ENCODE data around the gene SHROOM2. TPM values are rescaled to one million over a fixed set of nuclear protein-coding genes. Genes with fewer than 3 reads are reported as not detected.
"Not testable (repeated sequence)": the region's sequence is repeated elsewhere in the genome, so short reads cannot be mapped to it uniquely, and the experiment has no call there.

Gene SHROOM2
- total and polyA plus RNA-seq, 2 donors (not counting 1 experiment from before 2014, with no cell fraction given) = under 0.01 to 6.3 TPM

DNA sequence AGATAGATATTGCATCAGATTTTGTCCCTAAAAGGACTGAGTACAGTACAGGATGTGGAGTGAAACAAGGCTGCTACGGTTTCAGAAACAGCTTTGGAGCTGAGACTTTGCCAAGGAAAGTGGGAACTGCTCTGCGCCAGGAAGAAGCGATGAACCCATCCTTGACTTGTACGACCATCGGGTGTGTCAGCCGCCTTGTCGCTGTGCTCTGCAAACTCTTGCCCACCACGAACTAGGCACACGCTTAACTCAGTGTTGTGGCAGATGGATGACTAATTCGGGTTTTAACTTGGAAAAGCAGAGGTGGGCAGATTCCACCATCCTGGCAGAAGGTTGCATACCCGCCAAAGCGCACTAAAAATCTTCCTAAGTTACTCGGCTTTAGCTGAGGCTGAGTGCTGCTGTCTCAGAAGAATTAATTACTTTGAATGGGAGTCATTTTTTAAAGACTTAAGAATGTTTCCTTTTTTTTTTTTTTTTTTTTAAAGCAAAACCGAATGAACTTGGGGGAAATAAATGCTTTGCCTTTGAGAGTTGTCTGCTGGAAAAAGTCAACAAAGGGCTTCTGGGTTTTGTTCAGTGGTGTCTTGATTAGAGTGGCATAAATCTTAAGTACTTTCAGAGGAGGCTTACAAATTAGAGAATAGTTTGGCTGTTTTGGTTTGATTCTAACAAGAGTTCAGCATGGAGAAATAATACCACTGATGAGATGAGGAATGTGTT is 69.5 kb downstream of the SHROOM2 start:
- H4K20me1 ChIP-seq (ENCODE audit: control insufficient read depth, extremely low read depth, insufficient read depth, low read length) = no peaks in the 10 kb centered on the region
- H3K4me3 ChIP-seq (replicated peaks in 1 of 4; ENCODE audit: control extremely low read depth in 1 of 4, insufficient read depth in 1 of 4, low read depth in 3 of 4, low read length in 4 of 4) = peak overlapping the region in 1 of 4 experiments; percentile 17
- no peaks in the 10 kb centered on the region for H3K79me2 ChIP-seq (ENCODE audit: control insufficient read depth, insufficient read depth, low read length)
- no peak overlapping the region for H3K27ac ChIP-seq (ENCODE audit: insufficient read depth, low read length)
- TF ChIP-seq, protein P1, sequence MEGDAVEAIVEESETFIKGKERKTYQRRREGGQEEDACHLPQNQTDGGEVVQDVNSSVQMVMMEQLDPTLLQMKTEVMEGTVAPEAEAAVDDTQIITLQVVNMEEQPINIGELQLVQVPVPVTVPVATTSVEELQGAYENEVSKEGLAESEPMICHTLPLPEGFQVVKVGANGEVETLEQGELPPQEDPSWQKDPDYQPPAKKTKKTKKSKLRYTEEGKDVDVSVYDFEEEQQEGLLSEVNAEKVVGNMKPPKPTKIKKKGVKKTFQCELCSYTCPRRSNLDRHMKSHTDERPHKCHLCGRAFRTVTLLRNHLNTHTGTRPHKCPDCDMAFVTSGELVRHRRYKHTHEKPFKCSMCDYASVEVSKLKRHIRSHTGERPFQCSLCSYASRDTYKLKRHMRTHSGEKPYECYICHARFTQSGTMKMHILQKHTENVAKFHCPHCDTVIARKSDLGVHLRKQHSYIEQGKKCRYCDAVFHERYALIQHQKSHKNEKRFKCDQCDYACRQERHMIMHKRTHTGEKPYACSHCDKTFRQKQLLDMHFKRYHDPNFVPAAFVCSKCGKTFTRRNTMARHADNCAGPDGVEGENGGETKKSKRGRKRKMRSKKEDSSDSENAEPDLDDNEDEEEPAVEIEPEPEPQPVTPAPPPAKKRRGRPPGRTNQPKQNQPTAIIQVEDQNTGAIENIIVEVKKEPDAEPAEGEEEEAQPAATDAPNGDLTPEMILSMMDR (conservative IDR thresholded peaks at IDR 0.05 in 1 of 2, IDR thresholded peaks at IDR 0.05 in 1 of 2; ENCODE audit: low read depth in 1 of 2, low read length in 2 of 2) = no peak
- TF ChIP-seq EZH2 (IDR thresholded peaks at IDR 0.05; ENCODE audit: low read length, missing control alignments) = no peak
- H3K36me3 ChIP-seq (ENCODE audit: control insufficient read depth, insufficient read depth, low read length) = no peaks in the 10 kb centered on the region
- no peak overlapping the region for H3K9ac ChIP-seq (ENCODE audit: insufficient read depth, low read length)
- H2AFZ ChIP-seq (ENCODE audit: low read length) = peak overlapping the region; percentile 26
- no peaks in the 10 kb centered on the region for H3K9me3 ChIP-seq (ENCODE audit: control insufficient read depth, insufficient read depth, low read depth, low read length)
- DNase-seq (ENCODE audit: low read depth in 2 of 2) = peak in 1 of 2 donors; percentile 45
- no peak overlapping the region for H3K4me2 ChIP-seq (ENCODE audit: extremely low read depth, insufficient read depth, low read length)
- H3K4me1 ChIP-seq (ENCODE audit: control insufficient read depth, extremely low read depth, insufficient read depth, low read length) = no peaks in the 10 kb centered on the region
- H3K27me3 ChIP-seq (ENCODE audit: control insufficient read depth, insufficient read depth, low read length) = no peaks in the 10 kb centered on the region

DNA sequence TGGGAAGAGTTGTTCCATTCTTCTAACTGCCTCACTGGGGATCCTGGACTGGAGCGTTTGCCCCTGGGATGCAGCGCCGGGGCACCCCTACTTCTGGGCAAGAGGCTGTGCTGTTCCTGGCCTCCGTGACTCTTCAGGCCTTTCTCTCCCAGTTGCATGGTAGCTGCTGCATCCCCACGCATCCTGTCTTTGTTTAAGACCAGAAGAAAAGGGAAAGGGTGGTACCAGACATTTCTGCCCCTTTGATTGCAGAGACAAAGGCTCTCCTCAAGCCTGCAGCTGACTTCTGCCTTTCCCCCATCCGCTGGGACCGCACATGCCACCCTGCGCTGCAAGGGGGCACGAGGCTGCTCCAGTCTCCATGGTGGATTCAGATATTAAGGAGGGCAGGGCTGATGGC is 70.4 kb downstream of the SHROOM2 start:
- Histone ChIP-seq H3K36me3 (ENCODE audit: control insufficient read depth, insufficient read depth, low read length) (no peaks in the 10 kb centered on the region), H4K20me1 (ENCODE audit: control insufficient read depth, extremely low read depth, insufficient read depth, low read length) (no peaks in the 10 kb centered on the region), H3K4me3 (replicated peaks in 1 of 4; ENCODE audit: control extremely low read depth in 1 of 4, insufficient read depth in 1 of 4, low read depth in 3 of 4, low read length in 4 of 4) (no peak overlapping the region), H3K9ac (ENCODE audit: insufficient read depth, low read length) (no peak overlapping the region), H3K4me1 (ENCODE audit: control insufficient read depth, extremely low read depth, insufficient read depth, low read length) (no peaks in the 10 kb centered on the region), H3K27me3 (ENCODE audit: control insufficient read depth, insufficient read depth, low read length) (no peaks in the 10 kb centered on the region), H3K4me2 (ENCODE audit: extremely low read depth, insufficient read depth, low read length) (no peak overlapping the region), H2AFZ (ENCODE audit: low read length) (no peak overlapping the region), H3K27ac (ENCODE audit: insufficient read depth, low read length) (no peak overlapping the region), H3K79me2 (ENCODE audit: control insufficient read depth, insufficient read depth, low read length) (no peaks in the 10 kb centered on the region), H3K9me3 (ENCODE audit: control insufficient read depth, insufficient read depth, low read depth, low read length) (no peaks in the 10 kb centered on the region)
- no peak for TF ChIP-seq EZH2 (IDR thresholded peaks at IDR 0.05; ENCODE audit: low read length, missing control alignments)
- TF ChIP-seq, protein P1 (conservative IDR thresholded peaks at IDR 0.05 in 1 of 2, IDR thresholded peaks at IDR 0.05 in 1 of 2; ENCODE audit: low read depth in 1 of 2, low read length in 2 of 2) = no peak
- no peak for DNase-seq (ENCODE audit: low read depth in 2 of 2)

DNA sequence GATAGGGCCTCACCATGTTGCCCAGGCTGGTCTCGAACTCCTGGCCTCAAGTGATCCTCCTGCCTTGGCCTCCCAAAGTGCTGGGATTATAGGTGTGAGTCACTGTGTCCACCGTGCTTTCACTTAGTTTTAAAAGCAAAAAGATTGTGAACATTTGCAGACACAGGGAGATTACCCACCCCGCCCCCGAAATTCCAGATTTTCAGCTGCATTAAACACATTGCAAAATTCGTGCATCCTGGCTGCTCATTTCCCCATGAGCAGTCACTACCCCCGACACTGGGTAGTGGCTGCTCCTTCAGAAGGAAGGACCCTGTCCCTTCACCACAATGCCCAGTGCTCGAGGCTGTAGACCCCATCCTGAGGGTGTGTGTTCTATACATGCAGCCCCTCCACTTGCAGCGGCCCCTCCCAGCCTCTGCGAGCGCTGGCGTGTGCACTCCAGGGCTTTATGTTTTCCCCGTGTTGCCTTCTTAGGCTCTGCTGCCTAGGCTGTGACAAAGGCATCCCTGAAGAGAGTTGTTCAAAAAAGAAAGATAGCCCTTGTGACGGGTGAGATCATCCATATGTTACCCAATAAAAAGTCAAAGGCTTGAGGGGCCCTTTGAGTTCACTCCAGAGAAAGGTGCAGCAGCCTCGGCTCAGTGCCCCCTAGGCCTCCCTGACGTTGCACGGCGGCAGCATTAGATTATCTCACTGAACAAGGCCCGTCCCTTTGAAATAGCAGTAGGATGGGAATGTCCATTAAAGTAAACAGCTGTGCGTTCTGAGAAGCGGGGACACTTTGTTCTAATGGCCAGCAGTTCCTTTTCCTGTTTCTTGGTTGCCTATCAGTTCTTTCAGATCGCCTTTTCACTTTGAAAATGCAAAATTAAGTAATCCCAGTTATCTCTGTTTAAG is 71.6 kb downstream of the SHROOM2 start:
- TF ChIP-seq, protein P1 (conservative IDR thresholded peaks at IDR 0.05 in 1 of 2, IDR thresholded peaks at IDR 0.05 in 1 of 2; ENCODE audit: low read depth in 1 of 2, low read length in 2 of 2) = no peak
- no peak for TF ChIP-seq EZH2 (IDR thresholded peaks at IDR 0.05; ENCODE audit: low read length, missing control alignments)
- H2AFZ ChIP-seq (ENCODE audit: low read length) = no peak overlapping the region
- H3K27me3 ChIP-seq (ENCODE audit: control insufficient read depth, insufficient read depth, low read length) = no peaks in the 10 kb centered on the region
- no peak overlapping the region for H3K27ac ChIP-seq (ENCODE audit: insufficient read depth, low read length)
- H3K9me3 ChIP-seq (ENCODE audit: control insufficient read depth, insufficient read depth, low read depth, low read length) = no peaks in the 10 kb centered on the region
- H3K9ac ChIP-seq (ENCODE audit: insufficient read depth, low read length) = no peak overlapping the region
- H3K79me2 ChIP-seq (ENCODE audit: control insufficient read depth, insufficient read depth, low read length) = no peaks in the 10 kb centered on the region
- H3K4me1 ChIP-seq (ENCODE audit: control insufficient read depth, extremely low read depth, insufficient read depth, low read length) = no peaks in the 10 kb centered on the region
- no peaks in the 10 kb centered on the region for H3K36me3 ChIP-seq (ENCODE audit: control insufficient read depth, insufficient read depth, low read length)
- no peaks in the 10 kb centered on the region for H4K20me1 ChIP-seq (ENCODE audit: control insufficient read depth, extremely low read depth, insufficient read depth, low read length)
- no peak overlapping the region for H3K4me2 ChIP-seq (ENCODE audit: extremely low read depth, insufficient read depth, low read length)
- H3K4me3 ChIP-seq (replicated peaks in 1 of 4; ENCODE audit: control extremely low read depth in 1 of 4, insufficient read depth in 1 of 4, low read depth in 3 of 4, low read length in 4 of 4) = no peak overlapping the region
- DNase-seq (ENCODE audit: low read depth in 2 of 2) = no peak

DNA sequence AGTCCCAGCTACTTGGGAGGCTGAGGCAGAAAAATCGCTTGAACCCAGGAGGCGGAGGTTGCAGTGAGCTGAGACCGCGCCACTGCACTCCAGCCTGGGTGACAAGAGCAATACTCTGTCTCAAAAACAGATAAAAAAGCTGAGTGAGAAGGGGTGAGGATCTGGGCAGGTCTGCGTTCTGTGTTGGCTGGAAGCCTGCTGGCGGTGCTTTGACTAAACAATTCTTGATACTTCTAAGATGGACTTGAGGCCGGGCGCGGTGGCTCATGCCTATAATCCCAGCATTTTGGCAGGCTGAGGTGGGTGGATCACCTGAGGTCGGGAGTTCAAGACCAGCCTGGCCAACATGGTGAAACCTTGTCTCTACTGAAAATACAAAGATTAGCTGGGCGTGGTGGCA is 72.5 kb downstream of the SHROOM2 start:
- not testable (repeated sequence) for H3K4me2 ChIP-seq (ENCODE audit: extremely low read depth, insufficient read depth, low read length); H3K79me2 ChIP-seq (ENCODE audit: control insufficient read depth, insufficient read depth, low read length); H2AFZ ChIP-seq (ENCODE audit: low read length); DNase-seq (ENCODE audit: low read depth in 2 of 2); H3K27me3 ChIP-seq (ENCODE audit: control insufficient read depth, insufficient read depth, low read length); H3K36me3 ChIP-seq (ENCODE audit: control insufficient read depth, insufficient read depth, low read length); H4K20me1 ChIP-seq (ENCODE audit: control insufficient read depth, extremely low read depth, insufficient read depth, low read length); H3K27ac ChIP-seq (ENCODE audit: insufficient read depth, low read length); H3K4me3 ChIP-seq (replicated peaks in 1 of 4; ENCODE audit: control extremely low read depth in 1 of 4, insufficient read depth in 1 of 4, low read depth in 3 of 4, low read length in 4 of 4); H3K9ac ChIP-seq (ENCODE audit: insufficient read depth, low read length); H3K9me3 ChIP-seq (ENCODE audit: control insufficient read depth, insufficient read depth, low read depth, low read length); H3K4me1 ChIP-seq (ENCODE audit: control insufficient read depth, extremely low read depth, insufficient read depth, low read length)
